ENCODE results near the gene SNX30. TPM values are rescaled to one million over a fixed set of nuclear protein-coding genes. Genes with fewer than 3 reads are reported as not detected.

Gene SNX30
- total and polyA plus RNA-seq, 2 donors (not counting 1 experiment from before 2014, with no cell fraction given): 3.8 to 20.6 TPM

- no peak overlapping the region for H3K27ac ChIP-seq (ENCODE audit: low read length in 2 of 2)
- no peak for ATAC-seq (ENCODE audit: low read depth)
- H3K9me3 Mint-ChIP-seq (ENCODE audit: insufficient read depth): no peaks in the 10 kb centered on the region
- no peak overlapping the region for H3K4me3 Mint-ChIP-seq
- TF ChIP-seq EZH2 (IDR thresholded peaks at IDR 0.05; ENCODE audit: borderline replicate concordance, insufficient read depth, low read depth, low read length, poor library complexity, severe bottlenecking): no peak
- H2AFZ ChIP-seq (ENCODE audit: insufficient read depth, low read depth, low read length, poor library complexity, severe bottlenecking): no peak overlapping the region
- WGBS (ENCODE audit: insufficient coverage): 80% methylated on average over 1 of the region's 1 CpG
- intact Hi-C loops (cut with micrococcal nuclease): no loop called here
- no peaks in the 10 kb centered on the region for H3K4me1 Mint-ChIP-seq
- H3K9me3 ChIP-seq (ENCODE audit: control extremely low read depth in 1 of 3, control insufficient read depth in 2 of 3, insufficient read depth in 1 of 3, low read length in 2 of 3): no peaks in the 10 kb centered on the region
- H3K9ac ChIP-seq (ENCODE audit: low read length): no peak overlapping the region
- H3K79me2 ChIP-seq (ENCODE audit: control insufficient read depth, insufficient read depth, low read length): no peaks in the 10 kb centered on the region
- no peaks in the 10 kb centered on the region for H3K4me1 ChIP-seq (ENCODE audit: control insufficient read depth in 2 of 2, insufficient read depth in 2 of 2, low read length in 2 of 2)
- no peaks in the 10 kb centered on the region for H4K20me1 ChIP-seq (ENCODE audit: control insufficient read depth, insufficient read depth, low read length, poor library complexity, severe bottlenecking)
- no peak overlapping the region for H3K27ac Mint-ChIP-seq
- CTCF ChIA-PET: interaction anchor here (0.6 kb wide), 1 partner anchor 479 kb away, joined by 7 read pairs; no protein-coding TSS in a partner anchor
- H3K27me3 ChIP-seq (replicated peaks in 1 of 4; ENCODE audit: control extremely low read depth in 1 of 4, control insufficient read depth in 3 of 4, insufficient read depth in 4 of 4, low read length in 3 of 4): no peaks in the 10 kb centered on the region
- no peak for DNase-seq
- H3K4me3 ChIP-seq (ENCODE audit: control extremely low read depth in 1 of 5, extremely low read depth in 1 of 5, insufficient read depth in 1 of 5, low read depth in 2 of 5, low read length in 4 of 5): no peak overlapping the region
- H3K27me3 Mint-ChIP-seq: no peaks in the 10 kb centered on the region
- POLR2A ChIA-PET: no interaction called here
- H3K4me2 ChIP-seq (replicated peaks; ENCODE audit: low read depth, low read length, poor library complexity, severe bottlenecking): no peak overlapping the region
- H3K36me3 ChIP-seq (replicated peaks in 1 of 2; ENCODE audit: control extremely low read depth in 1 of 2, control insufficient read depth in 1 of 2, extremely low read depth in 1 of 2, insufficient read depth in 2 of 2, low read length in 1 of 2): no peaks in the 10 kb centered on the region
These were observed 130.1 kb downstream of the SNX30 start for GRCh38 chr9:112880650-112881049.

GRCh38 chr9:112881331-112881730 is 130.8 kb downstream of the SNX30 start:
- Histone ChIP-seq H3K27ac (ENCODE audit: low read length in 2 of 2) (no peak overlapping the region), H3K79me2 (ENCODE audit: control insufficient read depth, insufficient read depth, low read length) (no peaks in the 10 kb centered on the region), H3K4me2 (replicated peaks; ENCODE audit: low read depth, low read length, poor library complexity, severe bottlenecking) (no peak overlapping the region), H3K4me3 (ENCODE audit: control extremely low read depth in 1 of 5, extremely low read depth in 1 of 5, insufficient read depth in 1 of 5, low read depth in 2 of 5, low read length in 4 of 5) (no peak overlapping the region), H3K4me1 (ENCODE audit: control insufficient read depth in 2 of 2, insufficient read depth in 2 of 2, low read length in 2 of 2) (no peaks in the 10 kb centered on the region), H3K9ac (ENCODE audit: low read length) (no peak overlapping the region), H2AFZ (ENCODE audit: insufficient read depth, low read depth, low read length, poor library complexity, severe bottlenecking) (no peak overlapping the region), H3K36me3 (replicated peaks in 1 of 2; ENCODE audit: control extremely low read depth in 1 of 2, control insufficient read depth in 1 of 2, extremely low read depth in 1 of 2, insufficient read depth in 2 of 2, low read length in 1 of 2) (no peaks in the 10 kb centered on the region), H4K20me1 (ENCODE audit: control insufficient read depth, insufficient read depth, low read length, poor library complexity, severe bottlenecking) (no peaks in the 10 kb centered on the region), H3K9me3 (ENCODE audit: control extremely low read depth in 1 of 3, control insufficient read depth in 2 of 3, insufficient read depth in 1 of 3, low read length in 2 of 3) (no peaks in the 10 kb centered on the region), H3K27me3 (replicated peaks in 1 of 4; ENCODE audit: control extremely low read depth in 1 of 4, control insufficient read depth in 3 of 4, insufficient read depth in 4 of 4, low read length in 3 of 4) (no peaks in the 10 kb centered on the region)
- Mint-ChIP-seq H3K27ac (no peak overlapping the region), H3K4me1 (no peaks in the 10 kb centered on the region), H3K4me3 (no peak overlapping the region), H3K27me3 (no peaks in the 10 kb centered on the region), H3K9me3 (ENCODE audit: insufficient read depth) (no peaks in the 10 kb centered on the region)
- POLR2A ChIA-PET: no interaction called here
- no peak for DNase-seq
- 96% methylated on average over 7 of the region's 7 CpGs for WGBS (ENCODE audit: insufficient coverage)
- TF ChIP-seq CTCF (IDR thresholded peaks at IDR 0.05) (no peak), EZH2 (IDR thresholded peaks at IDR 0.05; ENCODE audit: borderline replicate concordance, insufficient read depth, low read depth, low read length, poor library complexity, severe bottlenecking) (no peak)
- CTCF ChIA-PET: interaction anchor here (0.6 kb wide), 1 partner anchor 480 kb away, joined by 7 read pairs; no protein-coding TSS in a partner anchor
- intact Hi-C loops (cut with micrococcal nuclease): no loop called here
- ATAC-seq (ENCODE audit: low read depth): no peak

All from B cell (primary cell).